ENCODE measurements around the gene KCNJ2.

The KCNJ2 gene

DNA sequence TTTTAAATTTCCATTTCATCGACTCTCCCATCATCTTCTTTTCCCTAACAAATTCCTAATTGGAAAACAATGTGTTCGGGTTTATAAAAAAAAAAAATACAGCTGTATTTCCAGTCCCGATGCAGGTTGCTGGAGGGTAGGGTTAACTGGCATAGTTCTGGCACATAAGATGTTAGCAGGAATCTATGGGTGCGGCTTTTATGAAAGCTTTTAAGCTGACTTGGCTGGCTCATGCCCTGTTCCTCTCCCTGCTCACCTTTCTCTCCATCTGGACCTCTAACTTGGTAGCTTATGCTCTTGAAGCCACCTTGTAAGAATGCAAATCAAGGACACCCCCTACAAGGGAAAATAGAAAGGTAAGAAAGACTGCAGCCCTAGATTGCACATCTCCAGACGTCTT lies 33.2 kb upstream of the KCNJ2 start:
- H4K20me1 ChIP-seq (ENCODE audit: insufficient read depth, low read length) = no peaks in the 10 kb centered on the region
- DNase-seq (no peak), ATAC-seq (ENCODE audit: insufficient read depth, low read depth) (no peak)
- H3K27me3 ChIP-seq (ENCODE audit: insufficient read depth, low read length, poor library complexity) = no peaks in the 10 kb centered on the region
- no peak overlapping the region for H3K27ac ChIP-seq (ENCODE audit: low read length)
- no peaks in the 10 kb centered on the region for H3K9me3 ChIP-seq (ENCODE audit: insufficient read depth, low read length, severe bottlenecking)
- no peaks in the 10 kb centered on the region for H3K79me2 ChIP-seq (ENCODE audit: insufficient read depth, low read length)
- no peak overlapping the region for H3K9ac ChIP-seq (ENCODE audit: low read depth, low read length)
- no peak overlapping the region for H3K4me2 ChIP-seq (ENCODE audit: insufficient read depth, low read length)
- H3K4me3 ChIP-seq (ENCODE audit: low read depth in 1 of 2, low read length in 2 of 2) = no peak overlapping the region
- H2AFZ ChIP-seq (ENCODE audit: low read depth, low read length) = no peak overlapping the region
- no peaks in the 10 kb centered on the region for H3K4me1 ChIP-seq (ENCODE audit: insufficient read depth, low read length)
- TF ChIP-seq EZH2 (IDR thresholded peaks at IDR 0.05; ENCODE audit: borderline replicate concordance, low read depth, low read length, severe bottlenecking) = no peak
- TF ChIP-seq, protein P1, sequence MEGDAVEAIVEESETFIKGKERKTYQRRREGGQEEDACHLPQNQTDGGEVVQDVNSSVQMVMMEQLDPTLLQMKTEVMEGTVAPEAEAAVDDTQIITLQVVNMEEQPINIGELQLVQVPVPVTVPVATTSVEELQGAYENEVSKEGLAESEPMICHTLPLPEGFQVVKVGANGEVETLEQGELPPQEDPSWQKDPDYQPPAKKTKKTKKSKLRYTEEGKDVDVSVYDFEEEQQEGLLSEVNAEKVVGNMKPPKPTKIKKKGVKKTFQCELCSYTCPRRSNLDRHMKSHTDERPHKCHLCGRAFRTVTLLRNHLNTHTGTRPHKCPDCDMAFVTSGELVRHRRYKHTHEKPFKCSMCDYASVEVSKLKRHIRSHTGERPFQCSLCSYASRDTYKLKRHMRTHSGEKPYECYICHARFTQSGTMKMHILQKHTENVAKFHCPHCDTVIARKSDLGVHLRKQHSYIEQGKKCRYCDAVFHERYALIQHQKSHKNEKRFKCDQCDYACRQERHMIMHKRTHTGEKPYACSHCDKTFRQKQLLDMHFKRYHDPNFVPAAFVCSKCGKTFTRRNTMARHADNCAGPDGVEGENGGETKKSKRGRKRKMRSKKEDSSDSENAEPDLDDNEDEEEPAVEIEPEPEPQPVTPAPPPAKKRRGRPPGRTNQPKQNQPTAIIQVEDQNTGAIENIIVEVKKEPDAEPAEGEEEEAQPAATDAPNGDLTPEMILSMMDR (IDR thresholded peaks at IDR 0.05; ENCODE audit: borderline replicate concordance, extremely low read depth, low read length, poor library complexity, severe bottlenecking) = no peak
- no peaks in the 10 kb centered on the region for H3K36me3 ChIP-seq (ENCODE audit: insufficient read depth, low read length)

DNA sequence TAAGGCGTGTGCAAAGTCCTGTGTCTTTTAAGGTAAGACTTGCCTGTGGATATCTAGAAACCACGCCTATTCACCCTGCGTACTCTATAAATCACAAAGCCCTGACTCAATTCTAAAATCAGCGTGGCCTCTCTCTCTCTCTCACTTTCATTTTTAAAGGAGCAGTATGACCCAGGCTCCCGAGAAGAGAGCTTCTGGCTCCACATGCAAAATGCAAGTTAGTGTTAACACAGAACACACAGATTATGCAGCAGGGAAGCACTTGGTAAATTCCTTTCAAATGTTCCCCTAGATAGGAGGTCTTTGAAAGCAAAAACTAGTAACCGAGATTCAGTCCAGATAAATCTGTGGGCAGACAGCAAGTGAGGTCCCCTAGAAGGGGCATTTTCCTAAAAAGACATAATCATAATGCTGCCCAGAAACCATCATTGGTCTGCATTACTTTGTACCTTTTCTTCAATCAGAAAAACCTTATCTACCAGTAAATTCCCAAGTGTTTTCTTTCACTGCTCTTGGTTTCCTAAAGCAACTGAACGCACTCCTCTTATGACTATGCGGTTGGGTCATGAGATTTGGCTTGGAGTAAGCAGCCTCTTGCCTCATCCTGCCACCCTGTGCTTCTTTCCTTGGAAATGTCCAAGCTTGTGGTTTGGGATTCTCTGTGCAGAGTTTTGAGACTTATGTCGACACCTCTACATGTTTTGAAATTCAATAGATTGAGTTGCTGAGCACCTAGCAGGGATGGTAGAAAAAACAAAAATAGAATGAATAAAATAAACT lies 31.7 kb upstream of the KCNJ2 start:
- no peak overlapping the region; the same call in 1 of the 2 replicates for H3K4me2 ChIP-seq (ENCODE audit: insufficient read depth, low read length)
- DNase-seq = no peak

DNA sequence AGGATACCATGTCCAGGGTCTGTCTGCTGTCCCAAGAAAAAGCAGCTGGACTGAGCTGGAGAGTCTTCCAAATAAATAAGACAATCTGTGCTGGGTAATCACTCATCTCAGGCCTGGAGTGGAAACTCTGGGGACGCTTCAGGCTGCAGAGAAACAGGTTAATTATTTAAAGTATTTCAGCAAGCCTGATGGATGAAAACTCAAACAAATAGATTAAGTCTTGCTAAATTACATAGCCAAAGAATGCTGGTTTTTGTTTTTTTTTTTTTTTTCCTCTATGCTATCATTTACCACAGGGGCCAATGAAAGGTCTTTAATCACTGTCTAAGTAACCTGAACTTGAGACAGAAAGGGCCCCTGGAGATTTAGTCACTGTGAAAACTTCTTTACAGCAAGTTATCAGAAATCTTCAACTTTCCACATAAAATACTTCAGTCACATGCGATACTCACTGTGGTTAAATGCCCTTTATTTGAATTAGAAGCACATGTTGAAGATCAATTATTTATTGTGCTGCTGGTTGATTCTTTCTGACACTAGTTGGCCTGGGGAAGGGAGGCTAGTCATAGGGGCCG lies 31.0 kb upstream of the KCNJ2 start:
- H3K27me3 ChIP-seq (ENCODE audit: insufficient read depth, low read length, poor library complexity) = no peaks in the 10 kb centered on the region
- no peaks in the 10 kb centered on the region for H3K4me1 ChIP-seq (ENCODE audit: insufficient read depth, low read length)
- DNase-seq (no peak), ATAC-seq (ENCODE audit: insufficient read depth, low read depth) (no peak)
- no peak overlapping the region for H3K27ac ChIP-seq (ENCODE audit: low read length)
- H2AFZ ChIP-seq (ENCODE audit: low read depth, low read length) = no peak overlapping the region
- H3K9ac ChIP-seq (ENCODE audit: low read depth, low read length) = no peak overlapping the region
- H3K9me3 ChIP-seq (ENCODE audit: insufficient read depth, low read length, severe bottlenecking) = no peaks in the 10 kb centered on the region
- no peaks in the 10 kb centered on the region for H4K20me1 ChIP-seq (ENCODE audit: insufficient read depth, low read length)
- H3K36me3 ChIP-seq (ENCODE audit: insufficient read depth, low read length) = no peaks in the 10 kb centered on the region
- no peak overlapping the region for H3K4me3 ChIP-seq (ENCODE audit: low read depth in 1 of 2, low read length in 2 of 2)
- TF ChIP-seq EZH2 (IDR thresholded peaks at IDR 0.05; ENCODE audit: borderline replicate concordance, low read depth, low read length, severe bottlenecking) = no peak
- TF ChIP-seq, protein P1 (IDR thresholded peaks at IDR 0.05; ENCODE audit: borderline replicate concordance, extremely low read depth, low read length, poor library complexity, severe bottlenecking) = no peak
- H3K79me2 ChIP-seq (ENCODE audit: insufficient read depth, low read length) = no peaks in the 10 kb centered on the region
- no peak overlapping the region for H3K4me2 ChIP-seq (ENCODE audit: insufficient read depth, low read length)

More for the DNA sequence above, 31.7 kb upstream of the KCNJ2 start:
- Histone ChIP-seq H3K4me1 (ENCODE audit: insufficient read depth, low read length) (no peaks in the 10 kb centered on the region), H3K4me3 (ENCODE audit: low read depth in 1 of 2, low read length in 2 of 2) (no peak overlapping the region), H2AFZ (ENCODE audit: low read depth, low read length) (no peak overlapping the region), H3K27me3 (ENCODE audit: insufficient read depth, low read length, poor library complexity) (no peaks in the 10 kb centered on the region), H3K27ac (ENCODE audit: low read length) (no peak overlapping the region), H4K20me1 (ENCODE audit: insufficient read depth, low read length) (no peaks in the 10 kb centered on the region), H3K9me3 (ENCODE audit: insufficient read depth, low read length, severe bottlenecking) (no peaks in the 10 kb centered on the region), H3K36me3 (ENCODE audit: insufficient read depth, low read length) (no peaks in the 10 kb centered on the region), H3K79me2 (ENCODE audit: insufficient read depth, low read length) (no peaks in the 10 kb centered on the region), H3K9ac (ENCODE audit: low read depth, low read length) (no peak overlapping the region)
- TF ChIP-seq EZH2 (IDR thresholded peaks at IDR 0.05; ENCODE audit: borderline replicate concordance, low read depth, low read length, severe bottlenecking) = no peak
- TF ChIP-seq, protein P1 (IDR thresholded peaks at IDR 0.05; ENCODE audit: borderline replicate concordance, extremely low read depth, low read length, poor library complexity, severe bottlenecking) = no peak
- ATAC-seq (ENCODE audit: insufficient read depth, low read depth) = no peak

Data from DND-41 (cell line).